ENCODE measurements around the gene RRP1B. TPM values are rescaled to one million over a fixed set of nuclear protein-coding genes. Genes with fewer than 3 reads are reported as not detected.
A peak's percentile ranks its signal among the peaks of the same experiment; 100 is the strongest.

RRP1B gene
- total and polyA plus RNA-seq, 4 donors, result 7.3 to 12.6 (median 8.4) TPM

DNA sequence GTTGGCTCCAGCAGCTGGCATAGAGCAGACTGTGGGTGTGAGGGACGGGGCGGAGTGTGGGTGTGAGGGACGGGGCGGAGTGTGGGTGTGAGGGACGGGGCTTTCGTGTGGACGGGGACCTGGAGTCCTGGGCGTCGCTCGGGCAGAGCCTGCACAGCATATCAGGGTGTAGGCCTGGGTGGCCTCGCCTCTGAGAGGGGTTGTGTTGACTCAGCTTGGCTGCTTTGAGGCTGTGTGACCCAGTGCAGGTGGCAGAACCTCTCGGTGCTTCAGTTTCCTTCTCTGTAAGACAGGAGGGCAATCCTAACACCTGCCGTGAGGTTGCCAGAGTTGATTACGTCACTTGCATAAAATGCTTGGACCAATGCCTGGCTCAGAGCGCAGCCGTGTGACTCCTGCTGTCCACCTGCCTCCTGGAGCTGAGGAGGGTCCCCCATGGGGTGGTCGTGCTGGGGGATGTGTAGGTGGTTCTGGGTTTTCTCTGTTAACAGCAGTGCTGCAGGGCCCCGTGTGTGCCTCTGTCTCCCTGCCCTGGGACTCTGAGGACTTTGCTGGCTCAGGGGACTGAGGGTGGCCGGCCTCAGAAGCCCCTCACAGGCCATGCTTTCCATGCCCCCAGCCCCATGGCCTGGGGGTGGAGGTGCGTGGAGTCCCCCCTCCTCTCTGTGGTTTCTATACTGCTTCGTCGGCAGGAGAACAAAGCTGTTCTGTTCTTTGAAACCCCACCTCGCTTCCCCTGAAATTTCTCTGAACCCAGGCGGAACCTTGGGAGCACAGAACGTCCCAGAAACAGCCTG, 75.0 kb downstream of the RRP1B start:
- DNase-seq (ENCODE audit: low spot score), result no peak
- H3K27ac ChIP-seq (ENCODE audit: low read depth in 1 of 2, low read length in 2 of 2), result peak overlapping the region; percentile 21 to 22
- peak overlapping the region in 1 of 2 donors; percentile 8 for H3K9ac ChIP-seq (ENCODE audit: low read depth in 1 of 2, low read length in 2 of 2)
- no peaks in the 10 kb centered on the region for H3K9me3 ChIP-seq (ENCODE audit: control insufficient read depth in 4 of 4, low read length in 3 of 4)
- WGBS, result 60% methylated on average over 25 of the region's 25 CpGs
- H3K36me3 ChIP-seq (ENCODE audit: control insufficient read depth in 4 of 4, insufficient read depth in 3 of 4, low read depth in 1 of 4, low read length in 3 of 4), result no peaks in the 10 kb centered on the region
- no peaks in the 10 kb centered on the region for H3K27me3 ChIP-seq (ENCODE audit: control insufficient read depth in 4 of 4, insufficient read depth in 4 of 4, low read length in 3 of 4)
- TF ChIP-seq, protein P1, sequence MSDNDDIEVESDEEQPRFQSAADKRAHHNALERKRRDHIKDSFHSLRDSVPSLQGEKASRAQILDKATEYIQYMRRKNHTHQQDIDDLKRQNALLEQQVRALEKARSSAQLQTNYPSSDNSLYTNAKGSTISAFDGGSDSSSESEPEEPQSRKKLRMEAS (IDR thresholded peaks at IDR 0.05), result no peak
- TF ChIP-seq FOXA2 (IDR thresholded peaks at IDR 0.05), result no peak
- TF ChIP-seq NR2F2 (IDR thresholded peaks at IDR 0.05), result no peak
- no peak for TF ChIP-seq EGR1 (IDR thresholded peaks at IDR 0.05; ENCODE audit: low read depth in 2 of 2)
- no peak for TF ChIP-seq YY1 (IDR thresholded peaks at IDR 0.05)
- TF ChIP-seq SP1 (IDR thresholded peaks at IDR 0.05), result no peak
- no peak for TF ChIP-seq HNF4A (conservative IDR thresholded peaks at IDR 0.05)
- TF ChIP-seq RAD21 (IDR thresholded peaks at IDR 0.05), result no peak
- TF ChIP-seq RXRA (IDR thresholded peaks at IDR 0.05), result no peak
- no peak for TF ChIP-seq TAF1 (conservative IDR thresholded peaks at IDR 0.05)
- TF ChIP-seq, protein P2, sequence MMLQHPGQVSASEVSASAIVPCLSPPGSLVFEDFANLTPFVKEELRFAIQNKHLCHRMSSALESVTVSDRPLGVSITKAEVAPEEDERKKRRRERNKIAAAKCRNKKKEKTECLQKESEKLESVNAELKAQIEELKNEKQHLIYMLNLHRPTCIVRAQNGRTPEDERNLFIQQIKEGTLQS (IDR thresholded peaks at IDR 0.05), result no peak
- no peak for TF ChIP-seq HNF4G (IDR thresholded peaks at IDR 0.05)
- TF ChIP-seq JUND (IDR thresholded peaks at IDR 0.05), result no peak
- TF ChIP-seq, protein P3, sequence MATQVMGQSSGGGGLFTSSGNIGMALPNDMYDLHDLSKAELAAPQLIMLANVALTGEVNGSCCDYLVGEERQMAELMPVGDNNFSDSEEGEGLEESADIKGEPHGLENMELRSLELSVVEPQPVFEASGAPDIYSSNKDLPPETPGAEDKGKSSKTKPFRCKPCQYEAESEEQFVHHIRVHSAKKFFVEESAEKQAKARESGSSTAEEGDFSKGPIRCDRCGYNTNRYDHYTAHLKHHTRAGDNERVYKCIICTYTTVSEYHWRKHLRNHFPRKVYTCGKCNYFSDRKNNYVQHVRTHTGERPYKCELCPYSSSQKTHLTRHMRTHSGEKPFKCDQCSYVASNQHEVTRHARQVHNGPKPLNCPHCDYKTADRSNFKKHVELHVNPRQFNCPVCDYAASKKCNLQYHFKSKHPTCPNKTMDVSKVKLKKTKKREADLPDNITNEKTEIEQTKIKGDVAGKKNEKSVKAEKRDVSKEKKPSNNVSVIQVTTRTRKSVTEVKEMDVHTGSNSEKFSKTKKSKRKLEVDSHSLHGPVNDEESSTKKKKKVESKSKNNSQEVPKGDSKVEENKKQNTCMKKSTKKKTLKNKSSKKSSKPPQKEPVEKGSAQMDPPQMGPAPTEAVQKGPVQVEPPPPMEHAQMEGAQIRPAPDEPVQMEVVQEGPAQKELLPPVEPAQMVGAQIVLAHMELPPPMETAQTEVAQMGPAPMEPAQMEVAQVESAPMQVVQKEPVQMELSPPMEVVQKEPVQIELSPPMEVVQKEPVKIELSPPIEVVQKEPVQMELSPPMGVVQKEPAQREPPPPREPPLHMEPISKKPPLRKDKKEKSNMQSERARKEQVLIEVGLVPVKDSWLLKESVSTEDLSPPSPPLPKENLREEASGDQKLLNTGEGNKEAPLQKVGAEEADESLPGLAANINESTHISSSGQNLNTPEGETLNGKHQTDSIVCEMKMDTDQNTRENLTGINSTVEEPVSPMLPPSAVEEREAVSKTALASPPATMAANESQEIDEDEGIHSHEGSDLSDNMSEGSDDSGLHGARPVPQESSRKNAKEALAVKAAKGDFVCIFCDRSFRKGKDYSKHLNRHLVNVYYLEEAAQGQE (IDR thresholded peaks at IDR 0.05), result no peak
- H3K4me3 ChIP-seq (ENCODE audit: low read depth in 1 of 3, low read length in 3 of 3), result no peak overlapping the region
- H3K4me1 ChIP-seq (ENCODE audit: control insufficient read depth in 4 of 4, insufficient read depth in 4 of 4, low read length in 3 of 4), result peaks cover 23 to 62% (median 47%) of the 10 kb centered on the region in 4 donors

DNA sequence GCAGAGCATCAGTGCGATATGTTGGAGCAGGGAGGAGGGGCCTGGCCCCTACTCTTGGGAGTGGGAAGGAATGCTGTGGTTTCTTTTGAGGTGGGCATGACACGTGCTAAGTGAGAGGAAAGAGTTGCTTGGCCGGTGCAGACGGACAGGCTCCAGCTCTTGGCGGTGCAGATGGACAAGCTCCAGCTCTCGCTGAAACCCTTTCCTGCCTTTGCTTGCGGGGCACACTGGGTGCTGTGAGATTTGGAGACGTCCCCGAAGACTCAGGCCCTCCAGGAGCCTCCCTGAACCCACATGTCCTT, 75.5 kb downstream of the RRP1B start:
- no peak overlapping the region for H3K9ac ChIP-seq (ENCODE audit: low read depth in 1 of 2, low read length in 2 of 2)
- 78% methylated on average over 9 of the region's 9 CpGs for WGBS
- no peak for TF ChIP-seq HNF4G (IDR thresholded peaks at IDR 0.05)
- TF ChIP-seq, protein P1 (IDR thresholded peaks at IDR 0.05), result no peak
- TF ChIP-seq FOXA2 (IDR thresholded peaks at IDR 0.05), result no peak
- no peak for TF ChIP-seq GABPA (IDR thresholded peaks at IDR 0.05 in 1 of 2, conservative IDR thresholded peaks at IDR 0.05 in 1 of 2)
- TF ChIP-seq EGR1 (IDR thresholded peaks at IDR 0.05; ENCODE audit: low read depth in 2 of 2), result no peak
- no peak for TF ChIP-seq RAD21 (IDR thresholded peaks at IDR 0.05)
- no peak for TF ChIP-seq YY1 (IDR thresholded peaks at IDR 0.05)
- no peak for TF ChIP-seq SP1 (IDR thresholded peaks at IDR 0.05)
- TF ChIP-seq, protein P2 (IDR thresholded peaks at IDR 0.05), result no peak
- TF ChIP-seq NR2F2 (IDR thresholded peaks at IDR 0.05), result no peak
- TF ChIP-seq FOXA1 (IDR thresholded peaks at IDR 0.05), result no peak
- TF ChIP-seq HNF4A (conservative IDR thresholded peaks at IDR 0.05), result no peak
- TF ChIP-seq, protein P4, sequence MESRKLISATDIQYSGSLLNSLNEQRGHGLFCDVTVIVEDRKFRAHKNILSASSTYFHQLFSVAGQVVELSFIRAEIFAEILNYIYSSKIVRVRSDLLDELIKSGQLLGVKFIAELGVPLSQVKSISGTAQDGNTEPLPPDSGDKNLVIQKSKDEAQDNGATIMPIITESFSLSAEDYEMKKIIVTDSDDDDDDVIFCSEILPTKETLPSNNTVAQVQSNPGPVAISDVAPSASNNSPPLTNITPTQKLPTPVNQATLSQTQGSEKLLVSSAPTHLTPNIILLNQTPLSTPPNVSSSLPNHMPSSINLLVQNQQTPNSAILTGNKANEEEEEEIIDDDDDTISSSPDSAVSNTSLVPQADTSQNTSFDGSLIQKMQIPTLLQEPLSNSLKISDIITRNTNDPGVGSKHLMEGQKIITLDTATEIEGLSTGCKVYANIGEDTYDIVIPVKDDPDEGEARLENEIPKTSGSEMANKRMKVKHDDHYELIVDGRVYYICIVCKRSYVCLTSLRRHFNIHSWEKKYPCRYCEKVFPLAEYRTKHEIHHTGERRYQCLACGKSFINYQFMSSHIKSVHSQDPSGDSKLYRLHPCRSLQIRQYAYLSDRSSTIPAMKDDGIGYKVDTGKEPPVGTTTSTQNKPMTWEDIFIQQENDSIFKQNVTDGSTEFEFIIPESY (IDR thresholded peaks at IDR 0.05), result no peak
- no peak for TF ChIP-seq JUND (IDR thresholded peaks at IDR 0.05)
- H3K4me1 ChIP-seq (ENCODE audit: control insufficient read depth in 4 of 4, insufficient read depth in 4 of 4, low read length in 3 of 4), result peaks cover 22 to 57% (median 45%) of the 10 kb centered on the region in 4 donors
- H3K27ac ChIP-seq (ENCODE audit: low read depth in 1 of 2, low read length in 2 of 2), result peak overlapping the region in 1 of 2 donors; percentile 22
- H3K4me3 ChIP-seq (ENCODE audit: low read depth in 1 of 3, low read length in 3 of 3), result no peak overlapping the region
- no peaks in the 10 kb centered on the region for H3K36me3 ChIP-seq (ENCODE audit: control insufficient read depth in 4 of 4, insufficient read depth in 3 of 4, low read depth in 1 of 4, low read length in 3 of 4)
- no peaks in the 10 kb centered on the region for H3K9me3 ChIP-seq (ENCODE audit: control insufficient read depth in 4 of 4, low read length in 3 of 4)
- no peaks in the 10 kb centered on the region for H3K27me3 ChIP-seq (ENCODE audit: control insufficient read depth in 4 of 4, insufficient read depth in 4 of 4, low read length in 3 of 4)
- DNase-seq (ENCODE audit: low spot score), result no peak

Measured in liver (tissue), 9 donors.